Kasumi-1 (cell line): ENCODE results near the gene NCK2.
"Not testable (repeated sequence)": the region's sequence is repeated elsewhere in the genome, so short reads cannot be mapped to it uniquely, and the experiment has no call there.

Source experiments
- DNase-seq, 2 experiments: peaks; one replicate each; lab custom pipeline; 2025; lab: John Stamatoyannopoulos, UW

The NCK2 gene

DNA sequence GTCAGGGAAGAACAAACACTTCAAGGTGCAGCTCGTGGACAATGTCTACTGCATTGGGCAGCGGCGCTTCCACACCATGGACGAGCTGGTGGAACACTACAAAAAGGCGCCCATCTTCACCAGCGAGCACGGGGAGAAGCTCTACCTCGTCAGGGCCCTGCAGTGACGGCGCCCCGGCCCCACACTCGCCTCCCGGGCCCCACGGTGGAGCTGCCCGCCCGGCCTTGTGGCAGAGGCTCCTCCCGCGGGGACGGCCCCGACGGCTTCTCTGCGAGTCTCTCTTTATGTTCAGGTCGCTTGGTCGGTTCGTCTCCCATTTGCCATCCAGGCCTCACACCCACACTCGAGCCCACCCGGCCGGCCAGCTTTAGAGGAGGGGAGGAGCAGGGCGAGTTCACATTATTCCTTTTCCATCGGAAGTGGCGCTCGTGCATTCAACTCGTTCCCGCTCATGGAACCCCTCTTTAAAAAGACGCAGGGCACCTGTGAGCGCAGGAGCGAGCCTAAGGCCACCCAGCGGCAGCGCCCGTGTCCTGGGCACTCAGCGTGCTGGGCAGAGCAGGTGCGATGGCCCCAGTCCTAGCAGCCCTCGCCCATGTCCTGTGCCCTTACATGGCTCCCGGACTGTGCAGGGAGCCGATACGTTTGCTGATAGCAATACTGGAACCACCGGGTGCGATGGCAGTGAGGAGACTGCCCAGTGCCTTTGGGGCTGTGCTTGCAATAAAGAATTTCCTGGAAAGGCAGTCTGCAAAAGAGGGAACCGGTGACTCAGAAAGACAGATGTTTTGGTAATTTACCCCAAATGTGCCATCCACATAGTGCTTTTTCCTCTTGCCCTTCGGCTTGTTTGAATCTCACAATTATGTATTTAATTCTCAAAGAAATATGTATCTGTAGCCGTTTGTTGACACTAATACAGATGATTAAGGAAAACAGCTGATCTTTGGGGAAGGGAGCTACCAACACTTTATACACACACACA, 148.6 kb downstream of the NCK2 start:
- DNase-seq: no peak

DNA sequence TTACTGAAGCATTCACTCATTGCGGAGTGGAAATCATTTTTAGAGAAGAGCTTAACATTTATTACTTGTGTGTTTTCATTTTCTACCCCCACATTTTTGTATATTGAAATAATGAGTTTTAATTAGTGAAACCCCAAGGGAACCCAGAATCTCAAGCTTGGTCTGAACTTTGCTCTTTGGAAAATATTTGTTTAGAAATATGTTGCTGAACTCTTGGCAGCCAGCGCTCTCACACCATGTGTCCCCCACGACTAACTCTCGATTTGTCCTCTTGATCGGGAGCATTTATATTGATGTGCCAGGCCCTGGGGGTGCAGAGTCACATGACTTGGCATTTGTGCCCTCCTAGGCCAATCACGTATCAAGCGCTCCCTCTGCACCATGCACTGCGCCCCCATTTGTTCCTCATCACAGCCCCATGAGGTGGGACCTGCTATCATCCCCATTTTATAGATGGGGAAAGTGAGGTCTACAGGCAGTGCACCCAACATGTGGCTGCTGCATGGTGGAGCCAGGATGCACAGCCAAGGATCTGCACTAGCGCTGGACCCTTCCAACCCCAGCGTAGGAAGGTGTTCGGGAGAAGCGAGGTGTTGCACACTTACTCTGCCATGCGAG, 149.7 kb downstream of the NCK2 start:
- DNase-seq: no peak

- DNase-seq: no peak
These were observed 151.5 kb downstream of the NCK2 start for GRCh38 chr2:105895990-105896764.

DNA sequence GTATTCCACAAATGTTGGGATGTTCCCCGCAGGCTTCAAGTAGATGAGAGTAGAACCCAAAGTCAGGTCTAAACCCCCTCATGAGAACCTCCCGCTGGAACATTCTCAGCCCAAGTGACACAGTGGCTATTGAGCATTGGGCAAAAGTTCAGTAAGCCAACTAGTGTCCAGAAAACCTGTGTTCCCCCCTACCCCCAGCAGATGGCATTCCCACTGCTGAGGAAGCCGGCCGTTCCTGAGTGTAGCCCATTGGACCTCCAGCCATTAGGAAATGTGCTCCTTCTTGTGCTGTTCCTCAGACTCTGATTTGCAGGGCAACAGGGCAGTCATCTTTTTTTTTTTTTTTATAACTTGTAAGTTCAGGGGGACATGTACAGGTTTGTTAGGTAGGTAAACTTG, 152.1 kb downstream of the NCK2 start:
- DNase-seq: no peak

- DNase-seq: not testable (repeated sequence)
These were observed 153.0 kb downstream of the NCK2 start for GRCh38 chr2:105897694-105898093.

- no peak for DNase-seq
These were observed 158.5 kb downstream of the NCK2 start for GRCh38 chr2:105903051-105903674.

- DNase-seq: no peak
These were observed 160.2 kb downstream of the NCK2 start for GRCh38 chr2:105904938-105905337.

GRCh38 chr2:105906481-105906880, 161.8 kb downstream of the NCK2 start:
- DNase-seq: no peak

- no peak for DNase-seq
These were observed 162.5 kb downstream of the NCK2 start for GRCh38 chr2:105907184-105907583.

GRCh38 chr2:105909215-105909614, 164.5 kb downstream of the NCK2 start:
- no peak for DNase-seq

GRCh38 chr2:105910497-105911238, 166.0 kb downstream of the NCK2 start:
- DNase-seq: no peak

- DNase-seq: no peak
These were observed 166.7 kb downstream of the NCK2 start for GRCh38 chr2:105911425-105911824.

DNA sequence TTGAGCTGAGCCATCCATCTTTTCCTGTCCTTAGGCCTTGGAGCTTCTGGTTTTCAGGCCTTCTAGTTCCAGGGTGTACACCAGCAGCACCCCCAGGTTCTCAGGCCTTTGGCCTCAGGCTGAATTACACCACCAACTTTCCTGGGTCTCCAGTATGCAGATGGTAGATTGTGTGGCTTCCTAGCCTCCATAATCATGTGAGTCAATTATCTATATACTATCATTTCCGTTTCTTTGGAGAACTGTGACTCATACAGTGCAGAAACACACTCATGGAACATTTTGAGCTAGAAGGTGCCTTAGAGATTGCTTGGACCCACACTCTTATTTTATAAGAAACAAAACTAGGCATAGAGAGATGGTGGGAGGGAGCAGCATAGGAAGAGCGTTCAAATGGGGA, 167.4 kb downstream of the NCK2 start:
- DNase-seq: no peak

DNA sequence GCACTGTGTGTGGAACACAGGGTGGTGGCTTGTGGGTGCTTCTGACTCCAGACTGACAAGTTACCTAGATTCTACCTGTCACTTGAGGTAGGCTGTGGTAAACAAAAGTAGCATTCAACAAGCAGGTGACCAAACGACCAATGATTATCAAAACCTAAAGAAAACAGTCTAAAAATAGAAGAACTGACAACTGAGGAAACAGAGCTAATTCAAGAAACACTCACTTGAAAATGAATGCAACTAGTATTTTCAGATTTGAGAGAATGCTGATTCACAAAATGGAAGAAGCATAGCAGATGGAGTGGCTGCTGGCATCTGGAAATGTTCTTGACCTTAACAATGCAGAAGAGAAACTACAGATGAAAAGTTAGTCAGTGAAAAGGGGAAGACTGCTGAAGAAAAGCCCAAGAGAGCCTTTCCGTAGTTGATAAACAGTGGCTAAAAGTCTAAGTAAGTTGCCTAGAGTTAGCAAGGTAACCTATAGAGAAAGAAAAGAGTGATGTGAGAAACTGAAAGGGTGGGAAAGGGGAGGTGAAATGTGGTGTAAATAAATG, 170.4 kb downstream of the NCK2 start:
- DNase-seq: no peak

- DNase-seq: peak; percentile 37 to 73
These were observed 172.5 kb downstream of the NCK2 start for GRCh38 chr2:105917226-105917625.

DNA sequence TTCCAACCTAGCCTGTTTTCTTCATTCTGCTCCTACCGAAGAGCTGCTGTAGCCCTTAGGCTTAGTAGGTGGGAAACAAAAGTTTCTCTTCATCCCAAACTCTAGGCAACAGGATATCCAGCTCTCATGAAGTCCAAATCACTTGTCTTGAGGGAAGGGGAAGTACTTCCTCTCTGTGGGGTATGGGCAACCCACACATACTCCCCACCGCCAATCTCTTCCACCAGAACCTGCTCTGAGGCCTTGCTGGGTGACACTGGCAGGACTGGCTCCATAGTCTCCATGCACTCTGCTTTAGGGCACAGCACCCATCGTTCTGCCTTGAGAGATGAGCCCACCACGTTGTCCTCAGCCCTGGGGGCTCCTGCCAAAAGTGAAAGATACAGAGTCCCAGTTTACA, 173.0 kb downstream of the NCK2 start:
- DNase-seq: peak; percentile 32 to 43

DNA sequence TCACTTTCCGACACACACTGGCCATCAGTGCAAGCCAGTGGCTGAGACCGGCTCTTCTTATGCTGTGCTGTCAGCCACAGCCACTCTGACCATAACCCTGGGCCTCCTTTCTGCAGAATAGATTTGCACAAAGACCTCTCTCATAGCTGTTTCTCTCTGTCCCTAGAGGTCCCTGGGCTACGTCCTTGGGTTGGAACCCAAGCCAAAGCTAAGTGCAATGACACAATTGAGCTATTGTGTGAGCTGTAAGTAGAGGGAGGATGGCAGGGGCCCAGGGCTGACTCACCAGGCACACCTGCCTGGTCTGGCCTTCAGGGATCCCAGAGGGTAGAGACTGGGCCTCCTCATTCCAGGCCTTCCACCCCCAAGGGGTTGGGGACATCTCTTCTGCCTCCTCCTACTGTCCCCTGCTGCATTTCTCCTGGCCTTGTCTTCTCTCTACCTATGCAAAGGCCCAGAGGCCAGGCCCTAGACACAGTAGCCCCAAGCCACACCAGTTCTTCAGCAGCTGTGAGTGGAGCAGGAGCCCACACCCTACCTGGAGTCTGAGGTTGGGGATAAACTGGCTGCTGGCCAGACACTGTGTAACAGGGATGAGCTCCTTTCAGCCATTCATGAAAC, 174.6 kb downstream of the NCK2 start:
- no peak for DNase-seq

DNA sequence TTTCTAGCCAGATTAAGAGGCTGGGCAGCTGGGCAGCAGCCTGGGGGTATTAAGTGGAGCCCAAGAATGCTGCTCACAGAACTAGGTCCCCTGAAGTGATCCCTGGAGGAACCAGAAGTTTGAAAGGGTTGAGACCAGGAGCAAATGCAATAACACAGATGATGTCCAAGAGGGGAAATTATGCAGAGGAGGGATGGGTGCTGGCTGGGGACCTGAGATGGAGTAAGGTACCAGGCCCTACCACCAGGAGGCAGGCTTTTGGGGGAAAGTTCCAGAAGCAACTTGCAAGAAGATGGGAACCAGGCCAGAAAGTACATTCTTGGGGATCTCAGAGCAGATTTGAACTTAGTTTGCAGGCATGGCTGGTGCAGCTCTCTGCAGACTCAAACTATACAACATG, 175.1 kb downstream of the NCK2 start:
- DNase-seq: peak in 1 of 2 experiments; percentile 5

DNA sequence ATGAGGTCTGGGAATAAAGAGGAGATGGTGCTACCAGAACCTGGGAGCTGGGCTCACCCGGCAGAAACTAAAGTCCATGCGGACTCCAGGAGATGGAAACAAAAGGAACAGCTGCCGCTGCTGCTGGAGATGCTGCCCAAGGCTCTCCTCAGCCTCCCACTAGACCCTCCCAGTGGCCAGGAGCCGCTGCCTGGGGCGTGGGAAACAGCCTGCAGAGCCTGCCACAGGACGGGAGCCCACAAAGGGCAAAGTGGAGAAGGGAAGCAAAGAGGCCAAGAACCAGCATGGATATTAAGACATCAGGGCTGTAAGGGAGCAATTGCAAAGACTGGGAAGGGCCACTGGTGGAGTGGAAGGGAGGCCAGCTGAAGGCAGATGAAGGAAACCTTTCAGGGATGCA, 179.6 kb downstream of the NCK2 start:
- DNase-seq: no peak

- DNase-seq: no peak
These were observed 180.2 kb downstream of the NCK2 start for GRCh38 chr2:105924932-105925331.

DNA sequence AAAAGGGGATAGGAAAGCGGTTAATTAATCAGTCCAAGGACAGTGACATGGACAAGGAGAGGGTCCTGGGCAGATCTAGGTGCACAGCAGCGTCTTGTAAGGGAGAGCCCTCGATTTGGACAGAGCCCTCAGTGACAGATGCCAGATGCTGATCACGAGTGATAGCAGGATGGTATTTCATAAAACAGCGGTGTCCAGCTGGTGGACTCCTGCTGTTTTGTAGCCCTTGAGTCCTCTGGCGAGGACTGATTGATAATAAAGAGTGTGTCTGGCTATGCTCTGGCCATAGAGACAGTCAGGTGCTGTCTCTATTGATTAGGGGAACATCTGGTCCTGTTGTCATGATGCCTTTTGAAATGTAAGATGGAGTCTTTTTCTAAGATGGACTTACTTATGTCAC, 180.7 kb downstream of the NCK2 start:
- DNase-seq: no peak
